GM21423 (cell line): Measurements from ENCODE around the gene NR6A1.
A peak's percentile ranks its signal among the peaks of the same experiment; 100 is the strongest.

Source experiments
- ATAC-seq: cut with Tn5 transposase; IDR thresholded peaks from one replicate; pipeline ENCODE4 v1.9.1; 2021; ENCODE audit warnings: mild to moderate bottlenecking, moderate library complexity; ENCODE audit not compliant: unreplicated experiment

Gene NR6A1

DNA sequence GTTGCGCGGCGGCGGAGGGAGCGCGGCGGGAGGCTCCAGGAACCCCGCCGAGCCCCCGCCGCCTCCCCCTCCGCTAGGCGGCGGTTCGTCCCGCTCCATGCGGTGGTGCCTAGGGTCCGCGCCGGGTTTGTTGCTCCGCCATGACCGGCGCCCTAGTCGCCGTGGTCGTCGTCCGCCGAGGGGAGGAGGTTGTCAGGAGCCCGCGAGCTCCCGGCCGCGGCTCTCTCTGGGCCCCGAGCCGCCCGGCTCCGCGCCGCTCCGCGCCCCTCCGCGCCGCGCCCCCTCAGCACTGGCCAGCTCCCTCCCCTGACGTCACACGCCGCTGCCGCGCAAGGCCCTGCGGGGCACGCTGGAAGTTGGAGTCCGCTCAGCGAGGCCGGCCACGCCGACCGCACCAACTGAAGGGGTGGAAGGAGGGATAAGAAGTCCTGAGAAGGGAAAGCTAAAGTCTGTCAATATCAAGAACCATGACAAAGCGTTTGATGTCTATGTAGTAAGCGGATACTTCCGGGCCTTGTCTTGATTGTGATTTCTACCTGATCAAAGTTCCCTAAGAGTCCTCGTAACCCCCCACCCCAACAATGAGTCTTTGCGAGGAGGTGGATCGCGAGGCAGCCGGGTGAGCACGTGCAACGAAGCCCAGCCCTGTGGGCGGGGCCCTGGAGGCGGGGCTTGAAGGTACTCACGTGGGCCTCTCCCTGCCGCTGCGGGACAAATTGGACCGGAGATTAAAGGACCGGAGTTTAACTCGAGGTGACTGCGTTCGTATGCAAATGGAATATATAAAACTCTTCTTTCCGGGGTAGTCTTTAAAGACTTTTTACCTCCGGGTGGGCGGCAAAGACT lies at the start of gene NR6A1:
NR6A1 (minus strand) TSS at position 291 of the 846 bp plus-strand sequence.
- ATAC-seq = peak; percentile 88

DNA sequence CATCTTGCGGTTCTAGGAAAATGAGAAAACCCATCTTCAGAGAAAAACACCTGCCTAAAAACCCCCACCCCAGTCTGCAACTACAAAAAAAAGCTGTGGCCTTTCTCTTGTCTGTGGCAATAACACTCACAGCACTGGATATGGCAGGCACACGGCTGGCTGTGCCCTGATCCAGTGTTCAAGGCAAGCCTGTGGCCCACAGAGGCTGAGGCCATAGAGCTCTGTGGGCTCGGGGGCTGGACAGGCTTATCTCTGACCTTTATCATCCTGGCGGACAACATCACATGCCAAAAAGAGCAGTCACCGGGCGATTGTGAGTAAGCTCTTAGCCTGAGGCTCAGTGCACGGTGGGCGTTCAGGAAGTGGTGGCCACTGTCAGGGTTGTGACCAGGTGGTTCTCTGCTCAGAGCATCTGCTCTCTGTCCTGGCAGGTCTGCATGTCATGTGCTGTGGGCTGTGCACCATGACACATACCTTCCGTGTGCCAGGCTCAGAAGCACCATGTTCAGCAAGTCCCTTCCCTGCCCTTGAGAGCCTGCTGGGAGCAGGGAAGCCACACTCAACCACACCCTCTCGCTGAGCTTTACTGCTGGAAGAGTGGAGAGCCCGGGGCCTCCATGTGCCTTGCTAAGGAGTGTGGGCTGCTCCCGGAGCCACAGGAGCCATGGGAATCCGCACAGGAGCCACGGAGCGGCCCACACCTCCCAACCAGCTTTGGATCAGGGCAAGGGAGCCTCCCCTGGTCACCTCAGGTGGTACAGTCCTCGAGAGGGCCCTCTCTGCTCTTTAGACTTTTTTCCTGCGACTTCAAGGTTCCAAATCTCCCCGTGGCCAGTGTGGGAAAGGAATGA lies 47.5 kb upstream of the NR6A1 start:
- ATAC-seq = no peak

DNA sequence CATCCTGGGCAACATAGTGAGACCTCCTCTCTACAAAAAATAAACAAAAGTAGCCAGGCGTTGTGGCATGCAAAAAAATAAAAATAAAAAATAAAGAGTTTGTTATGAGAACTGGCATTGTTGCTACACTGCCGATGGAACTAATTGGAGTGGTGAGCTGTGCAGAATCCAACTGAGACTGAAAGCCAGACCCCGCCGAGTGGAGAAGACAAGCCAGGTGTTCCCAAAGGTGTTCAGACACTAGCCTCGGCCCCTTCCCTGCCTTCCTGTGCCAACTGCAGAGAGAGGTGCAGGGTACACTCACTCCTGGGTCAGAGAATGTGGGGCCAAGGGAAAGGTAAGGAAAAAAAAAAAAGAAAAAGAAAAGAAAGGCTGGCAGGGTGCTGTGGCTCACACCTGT lies 44.5 kb upstream of the NR6A1 start:
- no peak for ATAC-seq

DNA sequence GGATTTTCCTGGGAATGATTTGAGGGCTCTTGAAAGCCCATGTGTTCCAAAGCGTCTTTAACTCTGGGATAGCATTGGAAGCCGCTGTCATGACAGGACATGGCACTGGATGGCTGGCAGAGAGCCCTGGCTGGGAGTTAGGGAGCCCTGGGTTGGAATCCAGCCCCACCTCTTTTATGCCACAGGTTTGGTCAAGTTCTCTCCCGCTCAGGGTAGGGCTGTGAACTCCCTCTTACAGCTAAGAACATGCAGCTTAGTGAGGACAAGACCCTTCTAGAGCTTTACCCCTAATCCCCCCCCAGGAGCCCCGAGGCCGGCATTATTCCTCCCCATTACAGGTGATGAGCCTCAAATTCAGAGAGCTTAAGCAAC lies 43.0 kb upstream of the NR6A1 start:
- ATAC-seq = no peak

DNA sequence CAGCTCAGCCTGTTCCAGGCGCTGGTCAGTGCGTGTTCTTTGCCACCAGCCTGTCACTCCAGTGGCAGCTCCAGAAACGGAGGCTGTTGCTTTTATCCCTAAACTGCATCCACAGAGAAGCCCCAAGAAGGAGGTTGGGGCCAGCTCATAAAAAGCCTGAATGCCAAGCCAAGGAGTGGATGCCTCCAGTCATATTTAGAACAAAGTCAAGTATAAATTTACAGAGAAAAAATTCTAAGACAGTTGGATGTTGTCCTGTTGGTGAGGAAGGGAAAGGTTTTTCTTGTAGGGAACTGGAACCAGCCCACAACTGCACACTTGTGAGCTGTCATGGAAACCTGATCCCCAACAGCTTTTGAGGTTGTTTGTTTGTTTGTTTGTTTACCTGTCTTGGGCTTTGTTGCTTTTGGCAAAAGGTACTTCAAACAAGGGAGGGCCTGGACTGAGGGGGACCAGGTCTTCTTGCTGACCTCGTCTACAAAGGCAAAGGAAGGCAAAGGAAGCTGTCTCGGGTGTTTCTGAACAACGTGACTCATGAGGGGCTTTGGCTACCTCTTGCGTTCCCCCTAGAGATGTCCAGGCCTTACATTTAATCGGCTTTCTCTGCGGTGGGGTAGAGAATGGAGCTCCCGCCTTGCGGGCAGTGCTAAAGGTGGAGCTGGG lies 42.5 kb upstream of the NR6A1 start:
- ATAC-seq = no peak

DNA sequence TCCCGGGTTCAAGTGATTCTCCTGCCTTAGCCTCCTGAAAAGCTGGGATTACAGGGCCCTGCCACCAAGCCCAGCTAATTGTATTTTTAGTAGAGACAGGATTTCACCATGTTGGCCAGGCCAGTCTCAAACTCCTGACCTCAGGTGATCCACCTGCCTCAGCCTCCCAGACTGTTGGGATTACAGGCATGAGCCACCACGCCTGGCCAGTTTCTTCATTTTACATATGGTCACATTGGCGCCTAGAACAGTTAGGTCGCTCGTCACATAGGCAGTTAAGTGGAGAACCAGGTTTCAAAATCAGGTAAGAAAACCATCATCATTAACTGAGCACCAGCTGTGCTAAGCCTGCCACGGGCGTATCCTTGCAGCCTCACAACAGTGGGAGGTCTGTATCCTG lies 41.9 kb upstream of the NR6A1 start:
- no peak for ATAC-seq

DNA sequence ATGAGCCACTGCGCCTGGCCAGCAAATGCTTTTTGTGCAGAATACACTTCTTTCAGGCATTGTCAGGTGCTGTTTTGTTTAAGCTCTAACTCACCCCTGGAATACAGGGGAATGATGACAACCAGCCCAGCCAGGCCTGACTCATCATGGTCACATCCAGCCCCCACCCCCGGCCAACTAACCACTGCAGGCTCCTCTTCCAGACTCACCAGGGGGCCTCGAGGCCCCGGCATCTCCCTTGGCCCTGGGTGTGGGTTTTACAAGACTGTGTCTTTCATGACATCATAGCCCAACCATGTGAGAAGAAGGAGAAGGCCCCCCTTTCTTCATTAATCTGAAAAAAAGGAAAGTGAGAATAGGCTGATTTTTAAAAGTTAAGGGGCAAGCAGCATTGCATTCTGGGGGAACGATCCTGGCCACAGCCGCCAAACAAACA lies 41.3 kb upstream of the NR6A1 start:
- ATAC-seq = no peak

DNA sequence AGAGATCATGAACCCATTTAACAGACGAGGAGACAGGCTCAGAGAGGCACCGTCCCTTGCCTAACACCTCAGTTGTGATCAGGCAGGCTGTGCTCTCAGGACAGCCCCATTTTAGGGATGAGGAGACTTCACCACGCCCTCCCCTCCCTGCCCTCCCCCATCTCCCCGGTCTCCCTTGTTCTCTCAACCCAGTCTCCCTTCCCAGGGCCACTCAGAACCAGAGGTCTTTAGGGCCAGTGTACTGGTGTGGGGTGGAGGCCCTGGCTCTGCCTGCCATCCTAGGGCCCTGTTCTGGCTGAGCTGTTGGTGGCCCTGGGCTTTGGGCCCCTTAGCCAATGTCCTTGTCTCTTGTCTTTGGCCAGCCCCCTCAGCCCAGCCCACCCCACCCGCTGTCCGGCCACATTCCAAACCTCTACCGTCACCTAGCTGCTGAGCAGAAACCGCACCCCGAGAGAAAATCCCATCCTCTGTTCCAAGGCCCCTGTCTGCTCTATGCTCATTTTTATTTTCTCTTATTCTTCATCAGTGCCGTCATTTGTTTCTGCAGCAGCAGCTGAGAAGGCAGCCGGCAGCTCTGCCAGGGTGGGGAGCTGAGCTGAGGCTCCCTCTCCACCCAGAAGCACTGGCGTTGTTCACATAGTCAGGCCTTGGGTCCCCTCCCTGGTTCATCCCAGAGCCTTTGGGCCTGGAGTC lies 39.7 kb upstream of the NR6A1 start:
- ATAC-seq = no peak

DNA sequence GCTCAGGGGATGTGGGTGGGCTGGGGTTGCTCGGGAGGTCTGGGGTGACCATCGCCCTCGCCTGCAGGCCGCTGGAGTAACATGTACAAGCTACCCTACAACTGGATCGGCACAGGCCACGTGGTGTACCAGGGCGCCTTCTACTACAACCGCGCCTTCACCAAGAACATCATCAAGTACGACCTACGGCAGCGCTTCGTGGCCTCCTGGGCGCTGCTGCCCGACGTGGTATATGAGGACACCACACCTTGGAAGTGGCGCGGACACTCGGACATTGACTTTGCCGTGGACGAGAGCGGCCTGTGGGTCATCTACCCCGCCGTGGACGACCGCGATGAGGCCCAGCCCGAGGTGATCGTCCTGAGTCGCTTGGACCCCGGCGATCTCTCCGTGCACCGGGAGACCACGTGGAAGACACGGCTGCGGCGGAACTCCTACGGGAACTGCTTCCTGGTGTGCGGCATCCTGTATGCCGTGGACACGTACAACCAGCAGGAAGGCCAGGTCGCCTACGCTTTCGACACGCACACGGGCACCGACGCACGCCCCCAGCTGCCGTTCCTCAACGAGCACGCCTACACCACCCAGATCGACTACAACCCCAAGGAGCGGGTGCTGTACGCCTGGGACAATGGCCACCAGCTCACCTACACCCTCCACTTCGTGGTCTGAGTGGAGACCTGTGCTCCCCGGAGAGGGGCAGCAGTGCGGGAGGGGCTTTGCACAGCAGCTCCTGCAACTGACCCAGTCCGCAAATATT lies 38.8 kb upstream of the NR6A1 start:
- ATAC-seq = no peak

DNA sequence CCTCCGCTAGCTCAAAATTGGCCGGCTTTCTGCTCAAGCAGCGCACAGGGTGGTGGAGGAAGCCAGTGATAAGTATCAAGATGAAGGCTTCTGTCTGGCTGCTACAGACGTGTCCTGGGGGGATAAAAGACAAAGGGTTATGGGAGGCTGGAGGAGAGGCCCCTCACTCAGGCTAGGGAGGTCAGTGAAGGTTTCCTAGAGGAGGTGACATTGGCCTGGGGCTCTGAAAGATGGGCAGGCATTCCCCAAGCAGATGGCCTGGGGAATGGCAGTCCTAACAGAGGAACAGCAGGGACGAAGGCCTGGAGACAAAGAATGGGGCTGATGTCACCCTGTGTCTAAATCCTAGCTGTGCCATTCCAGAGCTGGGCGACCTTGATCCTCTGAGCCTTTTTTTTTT lies 38.1 kb upstream of the NR6A1 start:
- ATAC-seq = no peak

DNA sequence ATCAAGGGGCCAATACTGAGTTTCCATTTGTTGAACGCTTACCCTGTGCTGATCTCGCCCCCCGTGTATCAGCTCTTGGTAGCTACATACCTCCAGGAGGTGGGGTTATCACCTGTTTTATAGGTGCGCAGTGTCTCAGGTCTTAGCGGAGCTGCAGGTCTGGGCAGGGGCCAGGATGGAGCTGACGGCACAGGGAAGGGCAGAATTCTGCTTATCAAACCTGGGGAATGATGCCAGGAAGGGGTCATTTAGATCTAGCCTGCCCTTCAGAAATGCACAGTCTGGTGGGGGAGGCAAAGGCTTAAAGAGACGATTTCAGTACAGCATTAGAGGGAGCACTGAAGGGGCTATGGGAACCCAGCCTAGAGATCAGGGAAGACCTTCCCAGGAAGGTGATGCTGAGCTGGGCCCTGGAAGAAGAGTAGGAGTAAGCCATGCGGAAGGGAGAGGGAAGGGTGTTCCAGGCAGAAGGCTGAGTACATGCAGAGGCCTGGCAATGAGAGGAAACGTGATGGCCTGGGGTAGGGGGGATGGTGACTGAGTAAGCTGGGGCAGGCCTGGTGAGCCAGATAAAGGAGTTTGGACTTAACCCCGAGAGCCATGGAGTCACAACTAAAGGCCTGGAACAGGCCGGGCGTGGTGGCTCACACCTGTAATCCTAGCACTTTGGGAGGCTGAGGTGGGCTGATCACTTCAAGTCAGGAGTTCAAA lies 37.3 kb upstream of the NR6A1 start:
- no peak for ATAC-seq

DNA sequence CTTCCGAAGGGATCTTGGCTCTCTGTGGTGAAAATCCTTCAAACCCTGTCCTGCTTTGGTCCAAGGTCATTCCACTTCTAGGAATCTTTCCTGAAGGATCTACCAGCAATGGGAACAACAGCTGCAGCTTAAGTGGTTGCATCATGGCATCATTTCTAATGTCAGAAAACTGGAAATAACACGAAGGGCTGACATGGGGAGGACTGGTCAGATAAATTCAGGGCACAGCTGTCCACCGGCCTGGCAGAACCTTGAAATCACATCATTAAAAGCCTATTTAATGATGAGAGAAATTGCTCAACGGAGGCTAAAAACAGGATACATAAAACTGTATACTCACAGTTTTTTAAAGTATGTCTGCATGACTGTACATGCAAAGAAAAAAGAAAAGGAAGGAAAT lies 34.1 kb upstream of the NR6A1 start:
- no peak for ATAC-seq

DNA sequence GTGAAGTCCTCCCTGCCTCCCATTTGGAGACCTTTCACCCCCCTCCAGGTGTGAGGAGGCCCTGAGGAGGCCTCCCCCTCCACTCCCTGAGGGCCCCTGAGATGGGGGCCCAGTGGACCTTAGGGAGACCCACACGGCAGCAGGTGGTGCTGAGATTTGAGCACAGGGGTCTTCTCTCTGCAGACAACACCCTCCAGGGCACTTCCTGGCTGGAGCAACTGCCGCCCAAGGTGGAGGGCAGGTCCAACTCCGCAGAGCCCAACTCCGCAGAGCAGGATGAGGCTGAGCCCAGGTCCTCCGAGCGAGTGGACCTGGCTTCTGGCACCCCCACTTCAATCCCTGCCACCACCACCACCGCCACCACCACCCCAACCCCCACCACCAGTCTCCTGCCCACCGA lies 32.8 kb upstream of the NR6A1 start:
- ATAC-seq = no peak

DNA sequence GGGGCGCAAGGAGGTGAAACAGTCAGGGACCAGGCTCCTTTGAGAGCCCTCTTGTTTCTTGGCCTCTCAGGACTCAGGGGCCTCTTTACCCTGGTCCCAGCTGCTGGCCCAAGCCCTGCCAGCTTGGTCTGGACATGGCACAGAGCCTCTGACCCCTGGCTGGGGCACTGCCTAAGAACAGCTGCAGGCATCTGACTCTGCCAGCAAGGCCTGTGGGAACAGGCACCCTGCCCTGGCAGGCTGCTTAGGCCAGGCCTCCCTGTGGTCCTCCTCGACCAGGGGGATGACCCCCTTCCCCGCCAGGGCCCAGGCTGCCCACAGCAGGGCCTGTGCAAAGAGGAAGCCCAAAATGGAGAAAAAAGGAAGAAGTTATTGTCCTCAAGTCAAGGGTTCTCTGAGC lies 31.3 kb upstream of the NR6A1 start:
- ATAC-seq = no peak

DNA sequence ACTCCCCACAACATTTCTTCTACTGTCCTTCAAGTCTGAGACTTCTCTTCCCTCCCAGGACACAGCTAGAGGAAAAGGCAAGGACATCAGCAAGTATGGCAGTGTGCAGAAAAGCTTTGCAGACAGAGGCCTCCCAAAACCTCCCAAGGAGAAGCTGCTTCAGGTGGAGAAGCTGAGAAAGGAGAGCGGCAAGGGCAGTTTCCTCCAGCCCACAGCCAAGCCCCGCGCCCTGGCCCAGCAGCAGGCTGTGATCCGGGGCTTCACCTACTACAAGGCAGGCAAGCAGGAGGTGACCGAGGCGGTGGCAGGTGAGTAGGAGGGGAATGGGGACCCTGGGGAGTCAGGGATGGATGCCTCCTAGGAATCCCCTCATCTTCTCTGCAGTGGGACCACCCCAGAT lies 30.2 kb upstream of the NR6A1 start:
- ATAC-seq = no peak

DNA sequence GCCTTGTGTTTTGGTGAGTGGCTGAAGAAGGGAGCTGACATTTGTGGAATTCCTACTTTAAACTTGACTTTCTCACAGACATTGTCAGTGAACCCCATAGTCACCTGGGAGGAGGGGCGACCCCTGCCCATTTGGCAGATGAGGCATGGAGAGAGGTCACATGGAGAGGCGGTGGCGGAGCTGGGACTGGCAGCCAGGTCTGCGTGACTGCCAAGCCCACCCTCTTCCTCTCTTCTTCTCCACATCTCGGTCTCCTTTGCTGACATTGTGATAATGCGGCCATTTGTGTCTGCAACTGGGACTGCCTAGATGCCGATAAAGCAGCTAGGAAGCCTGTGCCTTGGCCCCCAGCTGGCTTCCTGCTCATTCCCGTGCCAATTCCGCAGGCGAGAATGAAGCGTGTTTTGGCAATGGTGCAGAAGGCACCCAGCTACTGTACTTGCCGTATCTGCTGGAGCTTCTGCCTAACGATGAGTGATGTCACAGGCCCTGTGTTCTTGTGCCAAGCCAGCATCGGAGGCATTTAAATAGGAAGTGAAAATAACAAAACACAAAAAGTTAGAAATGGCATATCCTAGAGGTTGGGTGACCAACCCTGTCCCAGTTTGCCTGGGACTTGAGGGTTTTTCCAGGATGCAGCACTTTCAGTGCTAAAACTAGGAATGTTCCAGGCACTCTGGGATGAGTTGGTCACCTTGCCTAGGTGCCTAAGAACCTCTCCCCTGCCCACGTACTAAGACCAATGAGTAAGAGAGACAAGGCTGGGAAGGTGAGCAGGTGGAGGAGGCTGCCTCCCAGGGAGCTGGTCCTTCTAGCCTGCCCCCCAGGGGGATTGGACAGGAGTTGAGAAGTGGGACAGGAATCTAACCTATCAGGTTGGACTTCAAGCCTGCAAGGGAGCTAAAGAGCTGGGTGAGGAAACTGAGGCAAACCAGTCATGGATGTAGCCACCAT lies 29.5 kb upstream of the NR6A1 start:
- ATAC-seq = no peak

DNA sequence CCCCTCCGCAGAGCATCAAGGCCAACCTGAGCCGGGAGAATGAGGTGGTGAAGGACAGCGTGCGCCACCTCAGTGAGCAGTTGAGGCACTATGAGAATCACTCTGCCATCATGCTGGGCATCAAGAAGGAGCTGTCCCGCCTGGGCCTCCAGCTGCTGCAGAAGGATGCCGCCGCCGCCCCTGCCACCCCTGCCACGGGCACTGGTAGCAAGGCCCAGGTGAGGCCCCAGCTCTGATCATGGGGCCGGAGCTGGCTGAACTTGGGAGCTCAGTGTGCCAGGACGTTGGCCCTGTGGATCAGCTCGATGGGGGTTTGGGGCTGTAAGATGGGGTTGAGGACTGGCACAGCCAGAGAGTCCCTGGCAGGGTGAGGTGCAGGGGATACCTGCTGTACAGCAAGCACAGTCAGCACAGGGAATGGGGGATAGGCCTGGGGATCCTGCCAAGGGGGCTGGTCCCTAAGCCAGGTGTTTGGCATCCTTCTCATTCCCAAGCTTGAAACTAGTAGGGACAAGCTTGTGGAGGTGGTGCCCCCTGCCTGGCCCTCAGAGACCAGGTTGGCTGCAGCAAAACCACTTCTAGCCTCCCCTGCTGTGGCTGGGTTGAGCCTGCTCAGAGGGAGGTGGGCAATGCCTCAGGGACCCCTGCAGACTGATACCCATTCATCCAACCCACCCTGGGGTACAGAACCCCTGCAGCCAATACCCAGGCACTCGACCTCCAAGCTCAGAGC lies 28.3 kb upstream of the NR6A1 start:
- ATAC-seq = no peak
